Urothelium cell line (cell line): Measurements from ENCODE around the gene USP6NL.
"Not testable (repeated sequence)": the region's sequence is repeated elsewhere in the genome, so short reads cannot be mapped to it uniquely, and the experiment has no call there.

Source experiments
- DNase-seq: peaks from one replicate; pipeline ENCODE4 v3.0.0; 2011; ENCODE audit warnings: low spot score, mixed read lengths
- FAIRE-seq: peaks from 2 replicates; lab custom pipeline; 2011; peaks lifted over from hg19 to GRCh38; lab: Jason Lieb, UNC

Gene USP6NL

DNA sequence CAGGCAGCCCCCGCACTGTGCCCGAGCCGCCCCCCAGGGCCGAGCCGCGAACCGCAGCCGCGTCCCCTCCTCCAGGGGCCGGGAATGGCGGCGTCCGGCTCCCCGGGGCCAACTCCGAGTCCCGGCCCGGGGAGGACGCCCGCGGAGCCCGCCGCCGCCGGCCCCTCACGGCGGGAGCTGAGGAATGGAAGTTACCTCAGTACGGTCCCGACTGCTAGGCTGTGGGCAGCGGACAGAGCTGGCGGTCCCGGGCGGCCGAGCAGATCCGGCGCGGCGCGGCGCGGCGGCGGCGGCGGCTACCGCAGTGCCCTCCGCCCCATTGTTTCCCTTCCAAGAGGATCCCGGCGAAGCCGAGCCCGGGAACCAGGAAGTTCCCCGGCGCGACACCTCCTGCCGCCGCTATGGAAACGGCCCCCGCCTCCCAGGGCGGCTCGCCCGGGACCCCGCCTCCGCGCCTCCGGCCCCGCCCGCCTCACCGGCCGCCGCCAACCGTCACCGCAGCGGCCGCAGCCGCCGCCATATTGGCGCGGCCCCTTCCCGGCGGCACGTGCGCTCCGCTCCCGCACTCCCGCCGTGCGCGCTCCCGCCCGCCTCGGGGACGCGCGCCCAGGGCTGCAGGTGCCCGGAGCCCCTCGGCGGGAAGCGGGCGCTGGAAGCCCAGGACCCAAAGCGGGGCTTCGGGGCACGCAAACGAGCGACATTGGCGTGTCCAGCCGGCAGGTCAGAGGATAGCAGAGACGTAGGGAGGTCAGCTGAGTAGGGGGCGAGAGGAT is at the start of gene USP6NL:
USP6NL (minus strand) TSS at position 403 of the 773 bp plus-strand sequence. CDS start 14,016 bp downstream, outside the sequence.
- FAIRE-seq (no peak), DNase-seq (peak; percentile 93)

DNA sequence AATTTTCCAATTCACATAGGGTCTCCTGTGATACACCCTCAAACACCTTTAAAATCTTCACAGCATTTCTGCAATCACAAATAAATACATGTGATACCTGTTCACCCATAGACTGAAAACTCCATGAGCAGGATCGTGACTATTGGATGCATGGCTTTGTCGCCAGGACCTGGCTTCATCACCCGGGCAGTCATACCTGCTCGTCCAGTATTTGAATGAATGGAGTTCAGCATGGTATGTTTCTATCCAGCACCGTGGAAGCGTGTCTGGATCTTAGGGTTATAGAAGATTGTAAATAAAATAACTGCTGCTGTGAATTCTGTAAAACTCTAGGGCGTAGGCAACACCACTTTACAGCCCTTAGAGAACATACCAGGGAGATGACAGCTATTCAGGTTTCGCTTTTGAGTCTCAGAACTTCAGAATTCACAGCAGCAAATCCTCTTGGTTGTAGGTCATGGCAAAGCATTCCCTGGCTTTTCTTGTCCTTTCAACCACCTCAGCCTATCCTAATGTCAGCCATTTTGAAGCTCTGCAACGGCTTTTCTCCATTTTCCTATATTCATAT is 47.4 kb upstream of the USP6NL start:
- FAIRE-seq (no peak), DNase-seq (no peak)

DNA sequence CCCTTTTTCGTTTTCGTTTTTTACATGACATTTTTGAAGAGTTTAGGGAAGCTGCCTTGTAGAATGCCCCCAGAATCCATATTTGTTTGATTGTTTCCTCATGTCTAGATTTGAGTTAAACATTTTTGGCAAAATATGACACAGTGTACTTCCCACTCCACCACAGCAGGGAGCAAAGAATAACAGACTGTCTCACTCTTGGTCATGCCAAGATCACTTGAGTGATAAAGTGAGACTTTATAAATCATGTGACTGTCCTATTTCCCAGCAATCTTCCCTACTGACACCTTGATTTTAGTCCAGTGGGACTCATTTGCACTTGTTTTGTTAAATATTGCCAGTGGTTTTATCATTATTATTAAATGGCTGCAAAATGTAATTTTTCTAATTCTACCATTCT is 44.4 kb upstream of the USP6NL start:
- FAIRE-seq = no peak
- no peak for DNase-seq

DNA sequence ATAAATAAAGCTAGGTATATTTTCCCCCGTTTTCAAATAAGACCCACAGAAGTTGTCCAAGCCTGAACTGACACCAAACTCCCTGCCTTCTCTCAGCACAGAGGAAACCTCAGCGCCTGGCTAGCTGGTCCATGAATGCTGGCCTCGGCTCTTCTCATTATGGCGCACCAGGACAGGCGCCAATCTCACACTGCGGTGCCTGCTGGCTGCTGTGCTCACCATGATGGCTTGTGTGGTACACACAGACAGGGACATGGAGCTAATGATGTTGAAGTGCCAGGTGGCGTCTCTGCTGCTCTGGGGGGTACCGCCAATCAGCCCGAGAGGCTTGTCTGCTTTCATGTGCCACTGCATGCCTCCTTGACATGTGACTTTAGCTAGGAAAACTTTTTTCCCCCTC is 43.2 kb upstream of the USP6NL start:
- FAIRE-seq = no peak
- no peak for DNase-seq

DNA sequence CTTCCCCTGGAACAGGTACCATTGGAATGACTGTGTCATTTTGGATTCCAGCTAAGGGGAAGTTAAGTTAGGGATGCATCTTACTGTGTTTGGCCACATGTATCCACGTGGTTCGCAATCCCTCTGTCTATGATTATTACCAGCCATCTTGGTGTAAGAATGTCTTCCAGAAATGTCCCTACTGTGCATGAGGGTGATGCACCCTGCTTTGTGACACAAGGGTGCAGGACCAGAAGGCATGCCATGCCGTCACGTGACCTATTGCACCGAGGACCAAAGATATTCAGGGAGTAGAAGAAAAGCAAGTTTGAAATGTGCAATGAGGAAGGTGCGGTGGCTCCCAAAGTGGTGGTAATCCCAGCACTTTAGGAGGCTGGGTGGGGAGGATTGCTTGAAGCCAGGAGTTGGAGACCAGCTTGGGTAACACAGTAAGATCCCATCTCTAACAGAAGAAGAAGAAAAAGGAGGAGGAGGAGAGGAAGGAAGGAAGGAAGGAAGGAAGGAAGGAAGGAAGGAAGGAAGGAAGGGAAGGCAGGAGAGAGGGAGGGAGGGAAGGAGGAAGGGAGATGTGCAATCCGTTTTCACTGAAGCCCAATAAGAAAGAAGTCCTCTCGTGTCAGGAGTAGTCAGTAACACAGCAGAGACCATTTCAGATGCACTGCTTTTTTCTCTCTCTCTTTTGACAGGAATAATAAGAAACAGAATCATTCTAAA is 42.5 kb upstream of the USP6NL start:
- DNase-seq = no peak
- FAIRE-seq = peak; percentile 48

DNA sequence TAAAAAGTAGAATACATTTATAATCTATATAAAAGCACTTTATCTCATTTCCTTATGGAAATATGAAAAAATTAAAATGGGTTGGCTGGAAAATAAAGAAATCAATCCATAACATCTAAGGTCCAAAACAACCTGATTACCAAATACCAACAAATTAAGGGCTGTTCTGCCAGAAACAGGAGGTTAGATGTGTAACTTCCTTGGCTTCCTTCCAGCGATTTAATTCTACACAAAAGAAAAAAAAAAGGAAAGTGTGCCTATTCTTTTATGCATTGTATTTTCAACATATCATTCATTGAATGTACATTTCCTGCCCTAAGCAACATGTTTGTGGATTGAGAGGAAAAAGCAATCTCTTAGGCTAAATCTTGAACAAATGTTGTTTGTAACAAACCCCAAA is 36.2 kb upstream of the USP6NL start:
- no peak for DNase-seq
- FAIRE-seq = no peak

DNA sequence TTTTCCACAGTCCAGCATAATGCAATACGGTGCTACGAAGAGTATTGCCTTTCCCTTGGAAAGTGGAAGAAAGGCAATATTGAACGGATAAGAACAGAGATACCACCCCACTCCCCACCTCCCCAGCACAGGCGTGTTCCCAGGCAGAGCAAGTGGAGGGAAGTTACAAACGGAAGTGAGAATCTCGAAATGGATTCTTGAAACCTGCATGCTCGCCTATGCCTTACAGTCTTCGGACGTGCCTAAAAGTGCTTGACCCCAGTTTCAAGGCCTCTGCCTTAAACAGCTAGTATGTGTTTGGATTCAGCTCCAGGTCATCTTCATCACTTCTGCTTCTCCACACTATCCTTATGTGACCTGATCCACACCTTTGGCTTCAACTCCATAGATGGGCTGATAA is 35.0 kb upstream of the USP6NL start:
- FAIRE-seq = no peak
- no peak for DNase-seq

DNA sequence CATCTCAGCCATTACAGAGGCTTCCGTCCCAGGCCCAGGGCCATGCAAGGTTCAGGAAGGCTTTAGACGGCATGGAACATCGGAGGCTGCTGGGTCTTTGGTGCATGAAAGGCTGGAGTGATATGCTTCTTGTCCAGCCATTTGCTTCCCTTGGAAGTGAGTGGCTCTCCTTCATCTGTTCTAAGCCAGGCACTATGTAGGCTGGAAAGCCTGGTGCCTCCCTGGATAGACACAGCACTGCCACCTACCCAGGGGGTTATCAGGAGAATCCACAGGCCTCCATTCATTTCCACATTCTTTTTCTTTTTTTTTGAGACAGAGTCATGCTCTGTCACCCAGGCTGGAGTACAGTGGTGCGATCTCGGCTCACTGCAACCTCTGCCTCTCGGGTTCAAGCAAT is 31.6 kb upstream of the USP6NL start:
- FAIRE-seq = no peak

DNA sequence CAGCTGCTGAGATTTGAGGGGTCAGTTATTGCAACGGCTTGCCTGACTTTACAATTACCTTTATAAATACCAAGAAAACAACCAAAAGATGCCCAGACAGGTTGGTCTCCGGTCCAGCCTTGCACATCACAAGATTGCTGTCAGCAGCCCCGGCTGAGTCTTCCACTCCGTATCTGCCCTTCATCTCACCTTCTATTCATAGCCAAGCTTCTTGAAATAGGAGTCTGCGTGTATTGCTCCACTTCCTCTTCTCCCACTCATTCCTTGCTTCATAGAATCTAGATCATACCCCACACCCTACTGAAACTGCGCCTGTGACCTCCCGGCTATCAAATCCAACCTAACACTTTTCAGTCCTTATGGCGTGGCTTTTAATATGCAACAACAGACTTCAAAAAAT is 31.1 kb upstream of the USP6NL start:
- no peak for DNase-seq

More for the DNA sequence above, 31.6 kb upstream of the USP6NL start:
- no peak for DNase-seq

DNA sequence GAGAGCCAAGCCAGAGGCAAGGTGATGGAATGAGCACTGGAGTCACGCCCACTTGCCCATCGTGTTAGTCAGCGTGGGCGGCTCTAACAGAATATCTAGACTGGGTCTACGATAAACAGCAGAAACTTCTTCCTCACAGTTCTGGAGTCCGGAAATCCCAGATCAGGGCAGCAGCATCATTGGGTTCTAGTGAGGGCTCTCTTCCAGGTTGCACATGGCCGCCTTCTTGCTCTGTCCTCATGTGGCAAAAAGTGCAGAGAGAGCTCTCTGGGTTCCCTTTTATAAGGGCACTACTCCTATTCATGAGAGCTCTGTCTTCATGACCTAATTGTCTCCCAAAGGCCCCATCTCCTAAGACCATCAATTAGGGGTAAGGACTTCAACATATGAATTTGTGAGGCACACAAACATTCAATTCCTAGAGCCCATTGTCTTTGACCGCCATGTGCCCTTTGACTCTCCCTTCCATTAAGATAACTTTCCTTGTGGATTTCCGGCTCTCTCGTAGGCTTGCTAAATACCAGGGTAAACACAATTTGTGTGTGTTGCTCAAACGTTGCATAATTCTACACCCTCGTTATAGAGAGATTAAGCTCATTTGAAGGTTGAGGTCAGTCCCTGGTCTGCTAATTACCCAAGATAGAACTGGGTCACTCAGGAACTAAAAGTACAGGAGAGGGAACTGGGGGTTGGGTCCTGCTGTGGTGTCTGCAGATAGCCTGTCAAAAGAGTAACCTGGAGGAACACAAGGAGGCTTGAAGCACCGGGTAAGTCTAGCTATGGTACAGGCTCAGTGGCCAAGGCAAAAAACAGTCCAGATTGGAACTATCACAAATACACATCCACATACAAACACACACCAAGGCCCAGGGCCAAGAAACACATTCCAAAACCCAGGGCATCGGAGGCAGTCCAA is 28.7 kb upstream of the USP6NL start:
- no peak for DNase-seq
- FAIRE-seq = no peak

More for the DNA sequence above, 31.1 kb upstream of the USP6NL start:
- FAIRE-seq = no peak

DNA sequence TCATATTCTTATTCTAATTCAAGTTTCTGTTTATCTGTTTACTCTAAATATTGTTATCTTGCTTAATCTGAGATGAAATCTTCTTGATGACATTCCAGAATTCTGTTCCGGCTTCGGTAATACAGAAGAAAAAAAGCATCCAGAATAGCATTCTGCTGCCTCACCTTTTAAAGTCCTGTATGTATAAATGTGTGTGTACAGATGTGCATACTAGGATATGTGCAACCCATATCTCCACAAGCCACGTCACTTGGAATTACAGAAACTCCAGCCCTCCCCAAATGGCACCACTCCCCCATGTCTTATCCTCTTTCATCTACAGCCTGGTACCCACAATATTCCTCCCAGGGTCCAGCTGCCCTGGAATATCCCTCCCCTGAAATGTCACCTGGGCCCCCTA is 27.9 kb upstream of the USP6NL start:
- DNase-seq (no peak), FAIRE-seq (no peak)

DNA sequence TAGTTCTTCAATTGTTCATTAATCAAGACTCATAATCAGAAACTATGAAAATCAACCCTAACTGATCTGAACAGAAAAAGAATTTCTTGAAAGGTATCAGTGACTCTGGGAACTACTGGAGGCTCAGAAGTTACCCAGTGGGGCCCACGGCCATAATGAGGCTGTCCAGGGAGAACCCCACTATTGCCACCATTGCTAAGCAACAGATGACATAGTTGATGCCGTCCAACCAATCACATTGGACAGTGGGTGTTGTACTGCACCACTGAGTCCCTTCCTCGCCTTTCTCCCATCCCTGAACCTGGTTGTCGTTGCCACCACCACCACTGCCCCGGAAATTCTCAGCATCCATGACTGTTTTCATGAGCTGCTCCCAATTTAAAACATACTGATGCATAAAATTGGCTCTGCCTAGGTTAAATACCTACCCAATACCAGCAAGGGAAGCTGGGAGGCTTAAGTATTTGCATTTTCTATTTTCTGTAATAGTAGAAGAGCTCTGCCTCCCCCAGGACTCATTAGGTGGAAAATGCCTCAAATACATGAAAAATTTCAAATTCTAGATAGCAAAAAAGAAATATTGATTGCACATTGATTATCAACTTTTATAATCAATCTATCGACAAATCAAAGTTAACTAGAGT is 26.7 kb upstream of the USP6NL start:
- DNase-seq (no peak), FAIRE-seq (no peak)

DNA sequence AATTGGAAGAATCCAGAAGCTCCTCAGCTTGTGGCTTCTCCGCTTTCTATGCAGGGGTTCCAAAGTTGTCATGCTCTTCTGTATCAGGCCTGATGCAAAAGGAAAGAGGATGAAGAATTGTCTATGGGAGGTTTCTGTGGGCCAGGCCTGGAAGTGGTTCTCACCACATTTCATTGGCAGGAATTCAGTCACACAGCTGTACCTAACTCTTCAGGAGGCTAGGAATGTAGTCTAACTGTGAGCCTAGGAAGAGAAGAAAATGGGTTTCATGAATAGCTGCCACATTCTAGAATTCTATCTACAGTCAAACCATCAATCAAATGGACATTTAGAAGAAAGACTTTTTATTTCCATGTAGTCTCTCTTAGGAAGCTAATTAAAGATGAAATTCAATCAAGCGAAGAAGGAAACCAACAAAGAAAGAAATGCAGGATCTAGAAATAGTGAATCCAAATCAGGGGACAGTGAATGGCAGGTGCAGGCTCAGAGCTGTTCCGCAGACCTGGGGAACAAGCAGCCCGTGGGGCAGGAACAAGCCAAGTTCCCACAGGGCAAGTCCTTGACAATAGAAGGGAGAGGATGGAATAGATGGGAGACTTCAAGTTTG is 25.4 kb upstream of the USP6NL start:
- FAIRE-seq = no peak

DNA sequence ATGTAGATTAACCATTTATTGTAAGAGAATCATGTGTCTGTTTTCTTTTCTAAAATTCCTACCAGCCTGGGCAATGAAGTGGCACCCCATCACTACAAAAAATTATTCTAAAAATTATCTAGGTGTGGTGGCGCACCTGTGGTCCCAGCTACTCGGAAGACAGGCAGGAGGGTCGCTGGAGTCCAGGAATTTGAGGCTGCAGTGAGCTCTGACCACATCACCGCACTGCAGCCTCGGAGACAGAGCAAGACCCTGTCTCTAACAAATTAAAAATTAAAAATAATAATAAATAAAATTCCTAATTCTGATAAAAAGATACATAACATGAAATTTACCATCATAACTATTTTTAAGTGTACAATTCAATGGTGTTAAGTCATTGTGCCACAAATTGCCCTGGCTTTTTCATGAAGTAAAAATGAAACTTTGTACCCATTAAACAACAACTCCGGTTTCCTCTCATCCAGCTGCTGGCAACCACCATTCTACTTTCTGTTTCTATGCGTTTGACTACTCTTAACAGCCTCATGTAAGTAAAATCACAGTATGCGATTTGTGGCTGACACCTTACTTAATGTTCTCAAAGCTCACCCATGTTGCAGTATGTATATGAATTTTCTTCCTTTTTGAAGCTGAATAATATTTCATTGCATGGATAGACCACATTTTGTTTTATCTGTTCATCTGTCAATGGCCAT is 20.6 kb upstream of the USP6NL start:
- no peak for FAIRE-seq
- no peak for DNase-seq

More for the DNA sequence above, 25.4 kb upstream of the USP6NL start:
- no peak for DNase-seq

DNA sequence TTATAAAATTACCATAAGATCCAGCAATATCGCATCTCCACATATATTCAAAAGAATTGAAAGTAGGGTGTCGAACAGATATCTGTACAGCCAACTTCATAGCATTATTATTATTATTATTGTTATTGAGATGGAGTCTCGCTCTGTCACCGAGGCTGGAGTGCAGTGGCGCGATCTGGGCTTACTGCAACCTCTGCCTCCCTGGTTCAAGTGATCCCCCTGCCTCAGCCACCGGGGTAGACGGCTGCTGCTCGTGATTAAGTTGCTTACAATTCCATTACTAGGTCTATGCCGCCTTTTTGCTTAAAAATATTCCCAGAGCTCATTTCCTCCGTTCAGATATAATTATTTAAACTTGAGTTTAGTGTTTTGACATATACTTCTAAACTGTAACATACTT is 19.8 kb upstream of the USP6NL start:
- FAIRE-seq = no peak

DNA sequence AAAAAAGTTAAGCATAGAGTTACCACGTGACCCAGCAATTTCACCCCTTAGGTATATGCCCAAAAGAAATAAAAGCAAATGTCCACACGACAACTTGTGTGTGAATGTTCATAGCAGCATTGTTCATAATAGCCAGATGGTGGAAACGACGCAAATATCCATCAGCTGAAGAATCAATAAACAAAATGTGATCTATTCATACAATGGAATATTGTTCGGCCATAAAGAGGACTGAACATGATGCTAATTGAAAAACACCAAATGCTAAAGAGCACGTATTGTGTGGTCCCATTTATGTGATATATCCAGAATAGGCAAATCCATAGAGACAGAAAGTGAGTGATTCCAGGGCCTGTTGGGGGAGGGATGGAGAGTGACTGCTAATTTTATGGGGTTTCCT is 18.3 kb upstream of the USP6NL start:
- DNase-seq = no peak
- FAIRE-seq = no peak

More for the DNA sequence above, 19.8 kb upstream of the USP6NL start:
- no peak for DNase-seq

DNA sequence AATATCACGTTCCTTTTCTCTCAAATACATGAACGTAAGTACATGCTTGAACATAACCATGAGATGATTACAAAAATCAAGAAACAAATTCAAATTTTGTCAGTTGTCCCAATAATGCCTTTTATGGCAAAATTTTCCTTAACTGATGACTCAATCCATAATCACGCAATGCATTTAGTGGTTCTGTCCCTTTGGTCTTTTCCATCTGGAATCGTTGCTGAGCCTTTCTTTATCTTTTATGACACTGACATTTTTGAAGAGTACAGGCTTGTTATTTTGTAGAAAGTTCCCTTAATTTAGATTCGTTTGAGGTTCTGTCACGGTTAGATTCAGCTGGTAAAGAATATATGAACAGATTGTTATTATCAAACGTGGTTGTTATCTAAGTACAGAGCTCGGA is 16.5 kb upstream of the USP6NL start:
- not testable (repeated sequence) for FAIRE-seq

DNA sequence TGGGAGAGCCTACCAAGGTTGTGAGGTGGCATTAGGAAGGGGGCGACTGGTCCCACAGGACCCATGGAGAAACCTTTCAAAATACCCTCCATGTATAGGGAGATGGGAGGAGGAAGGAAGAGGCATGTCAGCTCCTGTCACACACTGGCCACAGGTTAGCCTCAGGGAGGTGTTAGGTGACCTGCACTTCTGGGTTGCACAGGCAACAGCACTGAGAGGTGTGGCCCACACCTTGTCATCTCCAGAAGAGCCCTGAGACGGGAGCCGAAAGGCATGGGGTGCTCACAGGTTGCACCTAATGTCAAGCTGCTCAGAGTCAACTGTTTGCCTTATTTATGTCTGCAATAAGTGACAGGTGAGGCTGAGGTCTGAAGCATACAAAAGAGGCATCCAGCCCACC is 14.6 kb upstream of the USP6NL start:
- FAIRE-seq (no peak), DNase-seq (no peak)

More for the DNA sequence above, 16.5 kb upstream of the USP6NL start:
- not testable (repeated sequence) for DNase-seq

DNA sequence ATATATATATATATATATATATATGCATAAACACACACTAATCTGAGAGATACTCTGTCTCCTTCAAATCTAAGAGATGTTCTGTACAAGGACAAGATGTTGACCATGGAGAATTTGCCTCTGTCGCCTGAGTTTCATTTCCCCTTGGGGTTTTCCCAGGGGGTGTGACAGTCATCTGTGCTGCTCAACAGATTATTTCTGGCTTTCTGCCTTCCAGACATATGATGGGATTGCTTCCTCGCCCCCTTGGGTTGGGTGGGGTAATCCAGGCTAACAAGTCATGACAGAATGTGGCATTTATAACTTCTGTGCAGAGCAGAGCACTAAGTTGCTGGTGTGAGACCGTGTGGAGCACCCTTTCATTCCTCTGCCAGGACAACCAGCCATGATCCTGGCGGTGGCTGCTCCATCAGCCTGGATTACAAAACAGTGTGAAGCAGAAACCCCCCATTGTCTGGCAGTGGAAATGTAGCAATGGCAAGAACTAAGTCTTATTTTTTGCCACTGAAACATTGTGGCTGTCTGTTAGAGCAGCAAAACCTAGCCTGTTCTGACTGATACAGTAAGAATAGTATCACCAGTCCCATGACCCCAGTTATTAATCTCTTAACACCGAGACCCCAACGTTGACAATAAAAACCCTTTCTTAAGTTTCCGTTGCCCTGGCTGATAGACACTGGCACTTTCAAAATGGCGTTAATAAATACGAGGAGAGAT is 13.7 kb upstream of the USP6NL start:
- FAIRE-seq (no peak), DNase-seq (no peak)
